Activated CD8-positive, alpha-beta memory T cell treated with anti-CD3 and anti-CD28 coated beads for 24 hours (primary cell): ENCODE measurements around the gene NAA10.

Source experiments
- DNase-seq: peaks from one replicate; pipeline ENCODE4 v3.0.0-alpha.2; 2020

The NAA10 gene

GRCh38 chrX:153927922-153928760, 6.7 kb downstream of the NAA10 start:
- peak; percentile 95 for DNase-seq

GRCh38 chrX:153927672-153927921, 7.2 kb downstream of the NAA10 start:
- no peak for DNase-seq

GRCh38 chrX:153926858-153927671, 7.8 kb downstream of the NAA10 start:
- peak; percentile 85 for DNase-seq

GRCh38 chrX:153926552-153926857, 8.3 kb downstream of the NAA10 start:
- no peak for DNase-seq

- peak; percentile 78 for DNase-seq
Measured at GRCh38 chrX:153925739-153926551, 8.9 kb downstream of the NAA10 start, which contains the start of gene ARHGAP4. Gene ARHGAP4 (minus strand): TSS chrX:153926264. CDS start chrX:153926202, 62 bp downstream.

- DNase-seq, result no peak
Measured at GRCh38 chrX:153925387-153925738, 9.5 kb downstream of the NAA10 start.

- DNase-seq, result no peak
Measured at GRCh38 chrX:153924149-153924861, 10.5 kb downstream of the NAA10 start.

GRCh38 chrX:153922932-153923857, 11.6 kb downstream of the NAA10 start:
- DNase-seq, result no peak

- no peak for DNase-seq
Measured at GRCh38 chrX:153921511-153922446, 13.1 kb downstream of the NAA10 start.

GRCh38 chrX:153921070-153921469, 13.8 kb downstream of the NAA10 start:
- no peak for DNase-seq

- no peak for DNase-seq
Measured at GRCh38 chrX:153920546-153920945, 14.3 kb downstream of the NAA10 start.

GRCh38 chrX:153919281-153919680, 15.6 kb downstream of the NAA10 start:
- no peak for DNase-seq

GRCh38 chrX:153917869-153918268, 17.0 kb downstream of the NAA10 start:
- no peak for DNase-seq

- no peak for DNase-seq
Measured at GRCh38 chrX:153913701-153914100, 21.1 kb downstream of the NAA10 start.

- no peak for DNase-seq
Measured at GRCh38 chrX:153913211-153913610, 21.6 kb downstream of the NAA10 start.

GRCh38 chrX:153911798-153912197, 23.0 kb downstream of the NAA10 start:
- no peak for DNase-seq

GRCh38 chrX:153910446-153910845, 24.4 kb downstream of the NAA10 start:
- DNase-seq, result no peak

- DNase-seq, result no peak
Measured at GRCh38 chrX:153909980-153910360, 24.9 kb downstream of the NAA10 start.

GRCh38 chrX:153909024-153909979, 25.5 kb downstream of the NAA10 start:
- DNase-seq, result no peak
